NCI-H748 (cell line): ENCODE measurements around the gene MAB21L3.
"Not testable (repeated sequence)": the region's sequence is repeated elsewhere in the genome, so short reads cannot be mapped to it uniquely, and the experiment has no call there.

Experiments
- DNase-seq: peaks from one replicate; lab custom pipeline; 2025; ENCODE audit not compliant: unreplicated experiment; lab: John Stamatoyannopoulos, UW

Gene MAB21L3

DNA sequence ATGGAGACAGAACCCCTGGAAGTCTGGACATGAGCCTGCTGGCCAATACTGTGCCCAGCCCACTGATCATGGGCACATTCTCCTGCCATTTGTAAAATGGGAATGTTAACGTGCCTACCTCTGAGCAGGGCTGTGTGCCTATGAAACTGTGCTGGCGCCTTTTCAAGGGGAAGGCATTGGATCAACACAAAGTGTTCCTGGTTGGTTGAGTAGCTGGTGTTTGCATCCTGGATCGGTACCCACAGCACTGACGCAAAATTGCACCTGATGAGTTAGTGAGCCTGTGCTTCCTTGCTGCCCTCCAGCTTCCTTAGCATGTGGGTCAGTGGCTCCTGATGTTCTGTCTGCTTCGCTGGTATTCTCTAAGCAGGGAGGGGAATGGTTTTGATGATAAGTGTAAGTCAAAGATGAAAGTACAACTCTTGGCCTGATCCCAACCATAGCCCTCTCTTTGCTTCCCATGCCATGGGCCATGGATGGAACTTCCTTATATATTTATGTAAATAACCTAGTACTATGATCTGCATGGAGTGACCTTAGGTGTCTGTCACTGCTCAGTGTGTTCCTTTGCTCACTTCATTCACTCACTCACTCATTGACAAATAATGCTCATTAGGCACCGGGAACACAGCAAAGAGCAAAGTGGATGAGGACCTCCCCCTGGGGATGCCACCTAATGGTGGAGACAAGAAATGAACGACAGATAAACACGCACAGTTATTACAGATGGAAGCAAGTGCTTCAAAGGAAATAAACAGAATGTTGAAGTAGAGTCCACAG, 22.7 kb downstream of the MAB21L3 start:
- DNase-seq, result peak; percentile 12

- DNase-seq, result no peak
Observed at GRCh38 chr1:116134476-116134773, 23.2 kb downstream of the MAB21L3 start.

DNA sequence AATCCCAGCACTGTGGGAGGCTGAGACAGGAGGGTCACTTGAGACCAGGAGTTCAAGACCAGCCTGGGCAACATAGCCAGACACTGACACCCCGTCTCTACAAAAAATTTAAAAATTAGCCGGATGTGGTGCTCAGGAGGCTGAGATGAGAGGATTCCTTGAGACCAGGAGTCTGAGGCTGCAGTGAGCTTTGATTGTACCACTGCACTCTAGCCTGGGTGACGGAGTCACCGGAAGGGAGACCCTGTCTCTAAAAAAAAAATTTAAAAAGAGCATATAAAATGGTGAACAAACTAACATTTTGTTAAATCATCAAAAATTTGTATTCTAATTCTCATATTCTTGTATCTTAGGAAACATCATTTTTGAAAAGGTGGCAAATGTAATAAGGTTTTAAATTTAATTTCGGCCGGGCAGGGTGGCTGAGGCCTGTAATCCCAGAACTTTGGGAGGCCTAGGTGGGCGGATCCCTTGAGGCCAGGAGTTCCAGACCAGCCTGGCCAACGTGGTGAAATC, 27.1 kb downstream of the MAB21L3 start:
- DNase-seq, result no peak

GRCh38 chr1:116139592-116140134, 28.5 kb downstream of the MAB21L3 start:
- DNase-seq, result no peak

DNA sequence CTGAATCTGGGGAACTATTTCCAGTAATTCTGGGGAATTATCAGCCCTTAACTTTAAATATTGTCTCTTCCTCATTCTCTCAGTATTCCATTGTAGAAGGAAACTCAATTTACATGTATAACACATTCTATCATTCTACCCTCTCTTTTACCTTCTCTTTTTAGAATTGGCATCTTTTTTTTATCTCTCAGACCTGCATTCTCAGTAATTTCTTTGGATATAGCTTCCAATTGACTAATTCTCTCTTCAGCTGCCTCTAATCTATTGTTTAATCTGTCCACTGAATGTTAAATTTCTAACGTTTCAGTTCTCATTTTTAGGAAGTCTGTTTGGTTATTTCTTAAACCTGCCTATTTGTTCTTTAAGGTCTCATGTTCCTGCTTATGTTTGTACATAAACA, 33.0 kb downstream of the MAB21L3 start:
- no peak for DNase-seq

DNA sequence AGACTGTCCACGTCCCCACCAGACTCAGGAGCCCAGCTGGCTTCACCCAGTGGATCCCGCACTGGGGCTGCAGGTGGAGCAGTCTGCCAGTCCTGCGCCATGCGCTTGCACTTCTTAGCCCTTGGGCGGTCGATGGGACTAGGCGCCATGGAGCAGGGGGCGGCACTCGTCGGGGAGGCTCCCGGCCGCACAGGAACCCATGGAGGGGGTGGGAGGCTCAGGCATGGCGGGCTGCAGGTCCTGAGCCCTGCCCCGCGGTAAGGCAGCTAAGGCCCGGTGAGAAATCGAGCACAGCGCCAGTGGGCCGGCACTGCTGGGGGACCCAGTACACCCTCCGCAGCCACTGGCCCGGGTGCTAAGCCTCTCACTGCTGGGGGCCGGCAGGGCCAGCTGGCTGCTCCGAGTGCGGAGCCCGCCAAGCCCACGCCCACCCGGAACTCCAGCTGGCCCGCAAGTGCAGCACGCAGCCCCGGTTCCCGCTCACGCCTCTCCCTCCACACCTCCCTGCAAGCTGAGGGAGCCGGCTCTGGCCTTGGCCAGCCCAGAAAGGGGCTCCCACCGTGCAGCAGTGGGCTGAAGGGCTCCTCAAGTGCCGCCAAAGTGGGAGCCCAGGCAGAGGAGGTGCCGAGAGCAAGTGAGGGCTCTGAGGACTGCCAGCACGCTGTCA, 35.4 kb downstream of the MAB21L3 start:
- DNase-seq, result not testable (repeated sequence)

GRCh38 chr1:116147114-116147510, 35.9 kb downstream of the MAB21L3 start:
- DNase-seq, result no peak

- no peak for DNase-seq
Observed at GRCh38 chr1:116147972-116148371, 36.8 kb downstream of the MAB21L3 start.

- DNase-seq, result no peak
Observed at GRCh38 chr1:116148967-116149366, 37.8 kb downstream of the MAB21L3 start.

DNA sequence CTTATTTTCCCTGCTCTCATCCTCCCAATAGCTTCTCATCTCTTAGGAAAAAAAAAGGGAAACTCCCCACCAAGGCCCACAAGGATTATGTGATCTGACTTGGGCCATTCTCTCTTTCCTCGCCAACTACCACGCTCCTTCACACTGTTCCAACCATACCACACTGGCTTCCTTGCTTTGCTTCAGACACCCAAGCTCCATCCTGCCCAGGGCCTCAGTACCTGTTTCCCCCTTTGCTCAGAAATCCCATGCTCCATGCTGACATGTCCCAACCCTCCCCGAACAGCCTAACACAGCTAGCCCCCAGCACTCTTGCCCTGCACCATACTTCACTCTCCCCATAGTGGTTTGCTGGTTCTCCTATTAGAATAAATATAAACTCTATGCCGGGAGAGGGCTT, 39.2 kb downstream of the MAB21L3 start:
- no peak for DNase-seq

DNA sequence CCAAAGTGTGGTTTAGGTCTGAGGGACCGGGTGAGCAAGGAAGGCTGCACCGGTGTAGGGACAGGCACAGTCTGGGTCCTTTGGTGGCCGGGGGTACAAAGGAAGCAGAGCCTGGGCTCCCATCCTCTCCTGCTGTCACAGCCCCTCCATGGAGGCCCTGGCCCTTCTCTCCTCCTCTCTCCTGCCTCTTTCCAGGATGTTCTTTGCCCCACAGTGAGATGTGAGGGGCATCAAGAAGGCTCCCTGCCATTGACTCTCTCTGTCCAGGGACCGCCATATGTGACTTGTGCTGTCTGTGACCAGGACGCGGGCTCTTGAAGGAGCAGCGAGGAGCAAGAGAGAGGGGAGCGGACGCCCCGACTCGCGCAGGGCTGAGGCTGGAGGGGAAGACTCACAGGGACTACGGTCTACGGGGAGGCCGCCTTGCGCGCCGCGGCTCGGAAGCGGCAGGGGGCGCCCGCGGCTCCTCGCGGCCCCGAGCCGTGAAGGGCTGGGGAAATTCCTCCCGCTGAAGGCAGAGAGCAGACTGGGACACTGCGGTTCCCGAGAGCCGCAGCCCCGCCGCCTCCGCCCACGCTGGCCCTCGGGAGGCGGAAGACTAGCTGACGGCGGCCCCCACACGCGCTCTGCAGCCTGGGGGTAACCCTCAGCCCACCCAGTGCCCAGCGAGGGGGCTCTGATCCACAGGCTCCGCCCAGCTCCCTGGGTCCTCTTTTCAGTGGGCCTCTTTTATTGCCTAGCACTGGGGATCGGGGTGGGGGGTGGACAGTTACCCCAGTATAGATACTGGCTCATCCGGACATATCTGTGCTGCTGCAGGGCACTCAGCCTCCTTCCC, 40.8 kb downstream of the MAB21L3 start:
- DNase-seq, result peak; percentile 82

DNA sequence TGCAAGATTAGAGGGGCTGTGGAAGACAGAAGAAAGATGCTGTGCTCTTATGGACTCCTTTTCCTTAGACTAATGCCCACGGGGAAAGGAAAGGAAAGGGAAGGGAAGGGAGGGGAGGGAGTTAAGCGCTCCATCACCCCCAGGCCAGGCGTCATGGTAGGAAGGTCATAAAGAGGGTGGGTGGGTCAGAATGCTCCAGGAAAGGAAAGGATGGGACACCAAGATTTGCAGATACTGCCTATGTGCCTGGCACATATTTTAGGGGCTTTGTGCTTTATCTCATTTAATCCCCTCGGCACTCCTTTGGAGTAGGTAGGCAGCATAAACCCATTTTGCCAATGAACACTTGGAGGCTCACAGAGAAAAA, 41.4 kb downstream of the MAB21L3 start:
- no peak for DNase-seq

- no peak for DNase-seq
Observed at GRCh38 chr1:116152950-116153691, 41.9 kb downstream of the MAB21L3 start.

GRCh38 chr1:116153692-116154031, 42.5 kb downstream of the MAB21L3 start:
- no peak for DNase-seq

DNA sequence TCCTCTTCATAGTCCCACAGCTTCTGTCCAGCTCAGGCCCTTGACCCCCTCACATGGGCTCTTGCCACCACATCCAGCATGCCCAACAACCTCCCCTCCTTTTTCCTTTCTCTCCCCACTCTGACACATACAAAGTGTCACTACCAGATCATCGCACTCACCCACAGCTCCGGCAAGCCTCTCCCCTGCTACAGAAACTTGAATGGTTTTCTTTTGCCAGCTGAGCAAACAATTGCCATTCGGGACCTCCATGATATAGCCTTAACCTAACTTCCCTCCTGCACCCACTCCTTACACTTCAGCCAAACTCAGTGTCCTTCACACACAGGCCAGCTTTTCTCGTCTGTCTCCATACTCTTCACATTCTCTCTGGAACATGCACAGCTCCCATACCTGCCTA, 43.3 kb downstream of the MAB21L3 start:
- DNase-seq, result no peak

GRCh38 chr1:116157096-116157495, 45.9 kb downstream of the MAB21L3 start:
- DNase-seq, result no peak

- DNase-seq, result no peak
Observed at GRCh38 chr1:116159177-116159576, 48.0 kb downstream of the MAB21L3 start.

DNA sequence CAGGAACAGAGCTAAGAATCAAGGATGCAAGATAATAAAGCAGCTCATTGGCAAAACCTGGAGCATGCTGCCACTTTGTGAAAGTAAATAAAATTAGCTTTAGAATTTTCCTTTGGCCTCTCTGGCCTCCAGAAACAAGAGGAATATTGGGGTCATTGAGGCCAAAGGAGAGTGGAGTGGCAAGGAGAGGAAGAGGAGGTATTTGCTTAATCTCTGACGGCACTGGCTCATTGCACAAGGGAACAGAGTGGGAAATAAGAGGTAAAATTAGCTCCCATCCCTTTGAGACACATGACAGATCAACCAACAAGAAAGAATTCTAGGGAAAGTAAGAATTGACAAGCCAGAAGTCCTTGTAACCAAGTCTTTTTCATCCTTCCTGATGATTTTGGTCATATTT, 48.4 kb downstream of the MAB21L3 start:
- no peak for DNase-seq

GRCh38 chr1:116161390-116161789, 50.2 kb downstream of the MAB21L3 start:
- no peak for DNase-seq

- no peak for DNase-seq
Observed at GRCh38 chr1:116161877-116162390, 50.7 kb downstream of the MAB21L3 start.

GRCh38 chr1:116163533-116163932, 52.3 kb downstream of the MAB21L3 start:
- DNase-seq, result no peak
